Thoracic aorta (tissue), 2 donors: ENCODE results near the gene CDAN1. TPM values are rescaled to one million over a fixed set of nuclear protein-coding genes. Genes with fewer than 3 reads are reported as not detected.

Experiments
- ATAC-seq: fragments of 150-250 bp; one replicate; pipeline ENCODE4 v1.8.0; 2017; ENCODE audit warnings: low read depth; ENCODE audit not compliant: insufficient number of reproducible peaks, low FRiP score
- DNase-seq: peaks from one replicate; pipeline ENCODE4 v3.0.0-alpha.2; 2020; ENCODE audit warnings: low spot score
- H3K27ac ChIP-seq, 2 donors: fragments of 200-600 bp; sonication (generic); 1 replicate in 1 of 2; 2 replicates in 1 of 2; pipeline ENCODE4 v1.5.1; 2016; ENCODE audit warnings: mild to moderate bottlenecking in 2 of 2, moderate library complexity in 2 of 2
- H3K27me3 ChIP-seq: fragments of 200-600 bp; sonication (generic); replicated peaks from 2 replicates; pipeline ENCODE4 v1.6.0; 2016; ENCODE audit warnings: mild to moderate bottlenecking; ENCODE audit not compliant: insufficient read depth
- H3K36me3 ChIP-seq: fragments of 200-600 bp; sonication (generic); one replicate; pipeline ENCODE4 v1.5.1; 2016
- H3K4me1 ChIP-seq, 2 donors: fragments of 200-600 bp; sonication (generic); 1 replicate in 1 of 2; 2 replicates in 1 of 2; pipeline versions ENCODE4 v1.5.1 to v1.6.0; 2016; ENCODE audit warnings: low read depth in 2 of 2, mild to moderate bottlenecking in 1 of 2; ENCODE audit not compliant: control insufficient read depth in 1 of 2
- H3K4me3 ChIP-seq: fragments of 200-600 bp; sonication (generic); 2 replicates; pipeline ENCODE4 v1.5.1; 2016; ENCODE audit warnings: mild to moderate bottlenecking
- H3K9me3 ChIP-seq: fragments of 200-600 bp; sonication (generic); 2 replicates; pipeline ENCODE4 v1.5.1; 2016
- CTCF ChIP-seq: fragments of 200-600 bp; sonication (generic); IDR thresholded peaks from one replicate; pipeline ENCODE4 v1.5.1; 2019; ENCODE audit warnings: antibody characterized with exemption
- total RNA-seq, 2 donors: library from RNA; depleted of rRNA; stranded (reverse); fragments of >200 nt; gene quantifications; one replicate each; pipeline versions ENCODE4 v1.1.0 to v1.2.3, GENCODE V29; 2016

CDAN1 gene
- total RNA-seq, 2 donors from 2014 or later: 16.2 to 19.1 TPM

GRCh38 chr15:42721016-42721415 lies 15.9 kb downstream of the CDAN1 start:
- DNase-seq: no peak
- H3K27me3 ChIP-seq: no peaks in the 10 kb centered on the region
- H3K36me3 ChIP-seq: peaks cover 40% of the 10 kb centered on the region
- H3K27ac ChIP-seq: peak overlapping the region; percentile 64 to 77
- no peaks in the 10 kb centered on the region for H3K9me3 ChIP-seq
- H3K4me1 ChIP-seq: peaks cover 0 to 18% of the 10 kb centered on the region in 2 donors
- H3K4me3 ChIP-seq: no peak overlapping the region
- TF ChIP-seq CTCF: no peak
- ATAC-seq: no peak

- Histone ChIP-seq H3K4me1 (peaks cover 0 to 18% of the 10 kb centered on the region in 2 donors), H3K36me3 (peaks cover 33% of the 10 kb centered on the region), H3K9me3 (no peaks in the 10 kb centered on the region), H3K4me3 (no peak overlapping the region), H3K27ac (peak overlapping the region; percentile 64 to 77), H3K27me3 (no peaks in the 10 kb centered on the region)
- TF ChIP-seq CTCF: no peak
- DNase-seq (no peak), ATAC-seq (no peak)
These were observed 16.9 kb downstream of the CDAN1 start for GRCh38 chr15:42720071-42720470.

GRCh38 chr15:42719043-42719442 lies 17.9 kb downstream of the CDAN1 start:
- TF ChIP-seq CTCF: no peak
- Histone ChIP-seq H3K27ac (no peak overlapping the region), H3K4me3 (no peak overlapping the region), H3K27me3 (no peaks in the 10 kb centered on the region), H3K9me3 (no peaks in the 10 kb centered on the region), H3K36me3 (peaks cover 24% of the 10 kb centered on the region), H3K4me1 (peaks cover 0 to 18% of the 10 kb centered on the region in 2 donors)
- ATAC-seq (no peak), DNase-seq (no peak)

- Histone ChIP-seq H3K27me3 (no peaks in the 10 kb centered on the region), H3K4me1 (peaks cover 0 to 8% of the 10 kb centered on the region in 2 donors), H3K4me3 (no peak overlapping the region), H3K36me3 (peaks cover 18% of the 10 kb centered on the region), H3K9me3 (no peaks in the 10 kb centered on the region), H3K27ac (no peak overlapping the region)
- ATAC-seq (no peak), DNase-seq (no peak)
- no peak for TF ChIP-seq CTCF
These were observed 20.3 kb downstream of the CDAN1 start for GRCh38 chr15:42716626-42717025.

- H3K9me3 ChIP-seq: no peaks in the 10 kb centered on the region
- no peak overlapping the region for H3K27ac ChIP-seq
- no peaks in the 10 kb centered on the region for H3K27me3 ChIP-seq
- no peak overlapping the region for H3K4me3 ChIP-seq
- DNase-seq: no peak
- ATAC-seq: no peak
- TF ChIP-seq CTCF: no peak
- H3K36me3 ChIP-seq: peaks cover 18% of the 10 kb centered on the region
- H3K4me1 ChIP-seq: peaks cover 0 to 4% of the 10 kb centered on the region in 2 donors
These were observed 20.8 kb downstream of the CDAN1 start for GRCh38 chr15:42716125-42716524.
